HEK293 (cell line): ENCODE results near the gene TTLL7.

Experiments
- GLI4 ChIP-seq: fragments of 450-650 bp; formaldehyde crosslinking; IDR thresholded peaks from 2 replicates; pipeline ENCODE4 v1.5.1; 2016; ENCODE audit warnings: missing biosample characterization, missing genetic modification characterization
- ZBTB48 ChIP-seq: fragments of 450-650 bp; formaldehyde crosslinking; IDR thresholded peaks from 2 replicates; pipeline ENCODE4 v1.5.1; 2016; ENCODE audit warnings: missing biosample characterization, missing genetic modification characterization
- TF ChIP-seq, protein P1 (sequence below): fragments of 450-650 bp; formaldehyde crosslinking; IDR thresholded peaks from 2 replicates; pipeline ENCODE4 v1.5.1; 2016; ENCODE audit warnings: missing biosample characterization, missing genetic modification characterization
- TF ChIP-seq, protein P2 (sequence below): fragments of 450-650 bp; formaldehyde crosslinking; IDR thresholded peaks from 2 replicates; pipeline ENCODE4 v1.5.1; 2016; ENCODE audit warnings: missing biosample characterization, missing genetic modification characterization, low read depth
- TF ChIP-seq, protein P3 (sequence below): fragments of 450-650 bp; formaldehyde crosslinking; IDR thresholded peaks from 2 replicates; pipeline ENCODE4 v1.5.1; 2016; ENCODE audit warnings: missing biosample characterization, missing genetic modification characterization

DNA sequence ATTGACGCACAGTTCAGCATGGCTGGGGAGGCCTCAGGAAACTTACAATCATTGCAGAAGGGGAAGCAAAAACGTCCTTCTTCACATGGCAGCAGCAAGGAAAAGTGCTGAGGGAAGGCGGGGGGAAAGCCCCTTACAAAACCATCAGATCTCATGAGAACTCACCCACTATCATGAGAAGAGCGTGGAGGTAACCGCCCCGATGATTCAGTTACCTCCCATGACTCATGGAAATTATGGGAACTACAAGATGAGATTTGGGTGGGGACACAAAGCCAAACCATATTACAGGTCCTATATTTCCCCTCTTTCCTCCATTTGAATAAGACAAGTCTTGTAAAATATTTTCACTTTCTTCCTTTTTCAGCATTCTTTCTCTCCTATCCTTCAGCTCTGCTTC lies 7.7 kb upstream of the TTLL7 start:
- TF ChIP-seq, protein P1, sequence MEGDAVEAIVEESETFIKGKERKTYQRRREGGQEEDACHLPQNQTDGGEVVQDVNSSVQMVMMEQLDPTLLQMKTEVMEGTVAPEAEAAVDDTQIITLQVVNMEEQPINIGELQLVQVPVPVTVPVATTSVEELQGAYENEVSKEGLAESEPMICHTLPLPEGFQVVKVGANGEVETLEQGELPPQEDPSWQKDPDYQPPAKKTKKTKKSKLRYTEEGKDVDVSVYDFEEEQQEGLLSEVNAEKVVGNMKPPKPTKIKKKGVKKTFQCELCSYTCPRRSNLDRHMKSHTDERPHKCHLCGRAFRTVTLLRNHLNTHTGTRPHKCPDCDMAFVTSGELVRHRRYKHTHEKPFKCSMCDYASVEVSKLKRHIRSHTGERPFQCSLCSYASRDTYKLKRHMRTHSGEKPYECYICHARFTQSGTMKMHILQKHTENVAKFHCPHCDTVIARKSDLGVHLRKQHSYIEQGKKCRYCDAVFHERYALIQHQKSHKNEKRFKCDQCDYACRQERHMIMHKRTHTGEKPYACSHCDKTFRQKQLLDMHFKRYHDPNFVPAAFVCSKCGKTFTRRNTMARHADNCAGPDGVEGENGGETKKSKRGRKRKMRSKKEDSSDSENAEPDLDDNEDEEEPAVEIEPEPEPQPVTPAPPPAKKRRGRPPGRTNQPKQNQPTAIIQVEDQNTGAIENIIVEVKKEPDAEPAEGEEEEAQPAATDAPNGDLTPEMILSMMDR (tag by site-specific recombination): no peak
- no peak for TF ChIP-seq GLI4
- TF ChIP-seq, protein P2, sequence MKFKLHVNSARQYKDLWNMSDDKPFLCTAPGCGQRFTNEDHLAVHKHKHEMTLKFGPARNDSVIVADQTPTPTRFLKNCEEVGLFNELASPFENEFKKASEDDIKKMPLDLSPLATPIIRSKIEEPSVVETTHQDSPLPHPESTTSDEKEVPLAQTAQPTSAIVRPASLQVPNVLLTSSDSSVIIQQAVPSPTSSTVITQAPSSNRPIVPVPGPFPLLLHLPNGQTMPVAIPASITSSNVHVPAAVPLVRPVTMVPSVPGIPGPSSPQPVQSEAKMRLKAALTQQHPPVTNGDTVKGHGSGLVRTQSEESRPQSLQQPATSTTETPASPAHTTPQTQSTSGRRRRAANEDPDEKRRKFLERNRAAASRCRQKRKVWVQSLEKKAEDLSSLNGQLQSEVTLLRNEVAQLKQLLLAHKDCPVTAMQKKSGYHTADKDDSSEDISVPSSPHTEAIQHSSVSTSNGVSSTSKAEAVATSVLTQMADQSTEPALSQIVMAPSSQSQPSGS (tag by site-specific recombination): no peak
- TF ChIP-seq, protein P3, sequence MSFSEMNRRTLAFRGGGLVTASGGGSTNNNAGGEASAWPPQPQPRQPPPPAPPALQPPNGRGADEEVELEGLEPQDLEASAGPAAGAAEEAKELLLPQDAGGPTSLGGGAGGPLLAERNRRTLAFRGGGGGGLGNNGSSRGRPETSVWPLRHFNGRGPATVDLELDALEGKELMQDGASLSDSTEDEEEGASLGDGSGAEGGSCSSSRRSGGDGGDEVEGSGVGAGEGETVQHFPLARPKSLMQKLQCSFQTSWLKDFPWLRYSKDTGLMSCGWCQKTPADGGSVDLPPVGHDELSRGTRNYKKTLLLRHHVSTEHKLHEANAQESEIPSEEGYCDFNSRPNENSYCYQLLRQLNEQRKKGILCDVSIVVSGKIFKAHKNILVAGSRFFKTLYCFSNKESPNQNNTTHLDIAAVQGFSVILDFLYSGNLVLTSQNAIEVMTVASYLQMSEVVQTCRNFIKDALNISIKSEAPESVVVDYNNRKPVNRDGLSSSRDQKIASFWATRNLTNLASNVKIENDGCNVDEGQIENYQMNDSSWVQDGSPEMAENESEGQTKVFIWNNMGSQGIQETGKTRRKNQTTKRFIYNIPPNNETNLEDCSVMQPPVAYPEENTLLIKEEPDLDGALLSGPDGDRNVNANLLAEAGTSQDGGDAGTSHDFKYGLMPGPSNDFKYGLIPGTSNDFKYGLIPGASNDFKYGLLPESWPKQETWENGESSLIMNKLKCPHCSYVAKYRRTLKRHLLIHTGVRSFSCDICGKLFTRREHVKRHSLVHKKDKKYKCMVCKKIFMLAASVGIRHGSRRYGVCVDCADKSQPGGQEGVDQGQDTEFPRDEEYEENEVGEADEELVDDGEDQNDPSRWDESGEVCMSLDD (tag by site-specific recombination): no peak
- no peak for TF ChIP-seq ZBTB48 (tag by site-specific recombination)
